ENCODE data around the gene JAK2.

The JAK2 gene

GRCh38 chr9:4997631-4998030 lies 12.6 kb downstream of the JAK2 start:
- ATAC-seq, result no peak
- TF ChIP-seq BACH2 (CRISPR knock-in tag; IDR thresholded peaks at IDR 0.05; ENCODE audit: borderline replicate concordance) (no peak), PPARA (CRISPR knock-in tag; IDR thresholded peaks at IDR 0.05; ENCODE audit: borderline replicate concordance) (no peak), ZC3H10 (CRISPR knock-in tag; IDR thresholded peaks at IDR 0.05) (no peak), ESRRG (CRISPR knock-in tag; IDR thresholded peaks at IDR 0.05) (no peak), ZNF70 (CRISPR knock-in tag; IDR thresholded peaks at IDR 0.05) (no peak), ZNF565 (CRISPR knock-in tag; conservative IDR thresholded peaks at IDR 0.05; ENCODE audit: low read depth) (no peak), ZFP30 (CRISPR knock-in tag; IDR thresholded peaks at IDR 0.05) (no peak), RARB (CRISPR knock-in tag; IDR thresholded peaks at IDR 0.05) (no peak)

GRCh38 chr9:5002811-5003210 lies 17.7 kb downstream of the JAK2 start:
- TF ChIP-seq PATZ1 (CRISPR knock-in tag; IDR thresholded peaks at IDR 0.05; ENCODE audit: borderline replicate concordance), result no peak
- ATAC-seq, result no peak

GRCh38 chr9:5004481-5004880 lies 19.4 kb downstream of the JAK2 start:
- ATAC-seq, result no peak
- no peak for TF ChIP-seq CSRNP3 (CRISPR knock-in tag; IDR thresholded peaks at IDR 0.05)
- TF ChIP-seq CSDC2 (CRISPR knock-in tag; IDR thresholded peaks at IDR 0.05), result no peak
- TF ChIP-seq CREB5 (CRISPR knock-in tag; IDR thresholded peaks at IDR 0.05; ENCODE audit: low read depth), result no peak

GRCh38 chr9:5008202-5008601 lies 23.1 kb downstream of the JAK2 start:
- TF ChIP-seq ESRRG (CRISPR knock-in tag; IDR thresholded peaks at IDR 0.05) (no peak), ZC3H10 (CRISPR knock-in tag; IDR thresholded peaks at IDR 0.05) (no peak), TCF4 (CRISPR knock-in tag; IDR thresholded peaks at IDR 0.05; ENCODE audit: borderline replicate concordance) (no peak), SNAI2 (CRISPR knock-in tag; IDR thresholded peaks at IDR 0.05) (no peak), TOX (CRISPR knock-in tag; IDR thresholded peaks at IDR 0.05; ENCODE audit: borderline replicate concordance) (no peak), ISL1 (CRISPR knock-in tag; IDR thresholded peaks at IDR 0.05) (no peak), TSHZ2 (CRISPR knock-in tag; IDR thresholded peaks at IDR 0.05) (no peak), POU6F1 (CRISPR knock-in tag; IDR thresholded peaks at IDR 0.05; ENCODE audit: borderline replicate concordance, low read depth) (no peak), RARB (CRISPR knock-in tag; IDR thresholded peaks at IDR 0.05) (no peak), CSDC2 (CRISPR knock-in tag; IDR thresholded peaks at IDR 0.05) (no peak), ZNF70 (CRISPR knock-in tag; IDR thresholded peaks at IDR 0.05) (no peak), ZNF8 (CRISPR knock-in tag; IDR thresholded peaks at IDR 0.05) (no peak), PPARA (CRISPR knock-in tag; IDR thresholded peaks at IDR 0.05; ENCODE audit: borderline replicate concordance) (no peak), ZFP3 (CRISPR knock-in tag; IDR thresholded peaks at IDR 0.05) (no peak), PATZ1 (CRISPR knock-in tag; IDR thresholded peaks at IDR 0.05; ENCODE audit: borderline replicate concordance) (no peak), CSRNP3 (CRISPR knock-in tag; IDR thresholded peaks at IDR 0.05) (no peak), ZFP30 (CRISPR knock-in tag; IDR thresholded peaks at IDR 0.05) (no peak), ARNTL (CRISPR knock-in tag; IDR thresholded peaks at IDR 0.05; ENCODE audit: borderline replicate concordance, low read depth) (no peak), OSR1 (CRISPR knock-in tag; IDR thresholded peaks at IDR 0.05) (no peak), CREB5 (CRISPR knock-in tag; IDR thresholded peaks at IDR 0.05; ENCODE audit: low read depth) (no peak)
- ATAC-seq, result no peak
